Measurements from ENCODE around the gene TOM1L1. TPM values are rescaled to one million over a fixed set of nuclear protein-coding genes. Genes with fewer than 3 reads are reported as not detected.

TOM1L1 gene
- total RNA-seq, 1 donor, result 40.2 TPM

- Histone ChIP-seq H2AFZ (ENCODE audit: low read length) (no peak overlapping the region), H3K27me3 (ENCODE audit: insufficient read depth, low read length) (no peaks in the 10 kb centered on the region), H3K79me2 (ENCODE audit: insufficient read depth, low read length) (no peaks in the 10 kb centered on the region), H3K9me3 (ENCODE audit: low read depth, low read length) (no peaks in the 10 kb centered on the region), H3K27ac (ENCODE audit: low read depth, low read length) (no peak overlapping the region), H3K4me3 (ENCODE audit: insufficient read depth, low read length) (no peak overlapping the region), H3K4me1 (ENCODE audit: insufficient read depth, low read length) (peaks cover 3% of the 10 kb centered on the region), H3K4me2 (ENCODE audit: insufficient read depth, low read length) (no peak overlapping the region), H4K20me1 (ENCODE audit: insufficient read depth, low read length) (no peaks in the 10 kb centered on the region), H3K36me3 (ENCODE audit: insufficient read depth, low read length) (no peaks in the 10 kb centered on the region)
- DNase-seq (ENCODE audit: insufficient read length, low spot score, missing footprints), result no peak
- no peak for TF ChIP-seq CTCF (IDR thresholded peaks at IDR 0.05; ENCODE audit: extremely low read depth, low read depth, low read length)
These were observed 8.3 kb upstream of the TOM1L1 start for GRCh38 chr17:54892360-54892759.

- DNase-seq (ENCODE audit: insufficient read length, low spot score, missing footprints), result no peak
- no peaks in the 10 kb centered on the region for H3K9me3 ChIP-seq (ENCODE audit: low read depth, low read length)
- H3K4me2 ChIP-seq (ENCODE audit: insufficient read depth, low read length), result no peak overlapping the region
- no peaks in the 10 kb centered on the region for H4K20me1 ChIP-seq (ENCODE audit: insufficient read depth, low read length)
- peaks cover 4% of the 10 kb centered on the region for H3K27me3 ChIP-seq (ENCODE audit: insufficient read depth, low read length)
- TF ChIP-seq CTCF (IDR thresholded peaks at IDR 0.05; ENCODE audit: extremely low read depth, low read depth, low read length), result no peak
- H3K4me3 ChIP-seq (ENCODE audit: insufficient read depth, low read length), result no peak overlapping the region
- H3K27ac ChIP-seq (ENCODE audit: low read depth, low read length), result no peak overlapping the region
- peaks cover under 1% of the 10 kb centered on the region for H3K36me3 ChIP-seq (ENCODE audit: insufficient read depth, low read length)
- peaks cover 16% of the 10 kb centered on the region for H3K4me1 ChIP-seq (ENCODE audit: insufficient read depth, low read length)
- H2AFZ ChIP-seq (ENCODE audit: low read length), result no peak overlapping the region
- H3K79me2 ChIP-seq (ENCODE audit: insufficient read depth, low read length), result peaks cover 8% of the 10 kb centered on the region
These were observed 2.1 kb upstream of the TOM1L1 start for GRCh38 chr17:54898576-54898975.

- DNase-seq (ENCODE audit: insufficient read length, low spot score, missing footprints), result peak; percentile 43
- Histone ChIP-seq H4K20me1 (ENCODE audit: insufficient read depth, low read length) (no peaks in the 10 kb centered on the region), H3K27ac (ENCODE audit: low read depth, low read length) (no peak overlapping the region), H2AFZ (ENCODE audit: low read length) (no peak overlapping the region), H3K9me3 (ENCODE audit: low read depth, low read length) (no peaks in the 10 kb centered on the region), H3K36me3 (ENCODE audit: insufficient read depth, low read length) (peaks cover 4% of the 10 kb centered on the region), H3K79me2 (ENCODE audit: insufficient read depth, low read length) (peaks cover 8% of the 10 kb centered on the region), H3K4me1 (ENCODE audit: insufficient read depth, low read length) (peaks cover 16% of the 10 kb centered on the region), H3K27me3 (ENCODE audit: insufficient read depth, low read length) (peaks cover 4% of the 10 kb centered on the region), H3K4me3 (ENCODE audit: insufficient read depth, low read length) (no peak overlapping the region), H3K4me2 (ENCODE audit: insufficient read depth, low read length) (no peak overlapping the region)
- no peak for TF ChIP-seq CTCF (IDR thresholded peaks at IDR 0.05; ENCODE audit: extremely low read depth, low read depth, low read length)
These were observed 1.5 kb upstream of the TOM1L1 start for GRCh38 chr17:54899201-54899600.

- no peaks in the 10 kb centered on the region for H3K9me3 ChIP-seq (ENCODE audit: low read depth, low read length)
- no peak for TF ChIP-seq CTCF (IDR thresholded peaks at IDR 0.05; ENCODE audit: extremely low read depth, low read depth, low read length)
- H3K4me1 ChIP-seq (ENCODE audit: insufficient read depth, low read length), result peaks cover 16% of the 10 kb centered on the region
- H3K4me3 ChIP-seq (ENCODE audit: insufficient read depth, low read length), result peak overlapping the region; percentile 88
- peak overlapping the region; percentile 99 for H2AFZ ChIP-seq (ENCODE audit: low read length)
- H3K27ac ChIP-seq (ENCODE audit: low read depth, low read length), result no peak overlapping the region
- peak; percentile 65 for DNase-seq (ENCODE audit: insufficient read length, low spot score, missing footprints)
- H4K20me1 ChIP-seq (ENCODE audit: insufficient read depth, low read length), result no peaks in the 10 kb centered on the region
- H3K79me2 ChIP-seq (ENCODE audit: insufficient read depth, low read length), result peaks cover 8% of the 10 kb centered on the region
- H3K27me3 ChIP-seq (ENCODE audit: insufficient read depth, low read length), result peaks cover 4% of the 10 kb centered on the region
- H3K36me3 ChIP-seq (ENCODE audit: insufficient read depth, low read length), result peaks cover 4% of the 10 kb centered on the region
- peak overlapping the region; percentile 97 for H3K4me2 ChIP-seq (ENCODE audit: insufficient read depth, low read length)
These were observed 763 bp upstream of the TOM1L1 start for GRCh38 chr17:54899721-54900456.
